HG03097 (cell line): ENCODE measurements around the gene DHCR24.
"Not testable (repeated sequence)": the region's sequence is repeated elsewhere in the genome, so short reads cannot be mapped to it uniquely, and the experiment has no call there.

Experiments
- ATAC-seq: cut with Tn5 transposase; IDR thresholded peaks from one replicate; pipeline ENCODE4 v1.9.1; 2021; ENCODE audit not compliant: unreplicated experiment, low FRiP score

The DHCR24 gene, protein sequence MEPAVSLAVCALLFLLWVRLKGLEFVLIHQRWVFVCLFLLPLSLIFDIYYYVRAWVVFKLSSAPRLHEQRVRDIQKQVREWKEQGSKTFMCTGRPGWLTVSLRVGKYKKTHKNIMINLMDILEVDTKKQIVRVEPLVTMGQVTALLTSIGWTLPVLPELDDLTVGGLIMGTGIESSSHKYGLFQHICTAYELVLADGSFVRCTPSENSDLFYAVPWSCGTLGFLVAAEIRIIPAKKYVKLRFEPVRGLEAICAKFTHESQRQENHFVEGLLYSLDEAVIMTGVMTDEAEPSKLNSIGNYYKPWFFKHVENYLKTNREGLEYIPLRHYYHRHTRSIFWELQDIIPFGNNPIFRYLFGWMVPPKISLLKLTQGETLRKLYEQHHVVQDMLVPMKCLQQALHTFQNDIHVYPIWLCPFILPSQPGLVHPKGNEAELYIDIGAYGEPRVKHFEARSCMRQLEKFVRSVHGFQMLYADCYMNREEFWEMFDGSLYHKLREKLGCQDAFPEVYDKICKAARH

GRCh38 chr1:54886724-54887664 lies at the start of gene DHCR24:
Gene DHCR24, minus strand, starts transcription at chr1:54887195. Its CDS starts 76 bp downstream, at chr1:54887119.
- peak; percentile 89 for ATAC-seq

DNA sequence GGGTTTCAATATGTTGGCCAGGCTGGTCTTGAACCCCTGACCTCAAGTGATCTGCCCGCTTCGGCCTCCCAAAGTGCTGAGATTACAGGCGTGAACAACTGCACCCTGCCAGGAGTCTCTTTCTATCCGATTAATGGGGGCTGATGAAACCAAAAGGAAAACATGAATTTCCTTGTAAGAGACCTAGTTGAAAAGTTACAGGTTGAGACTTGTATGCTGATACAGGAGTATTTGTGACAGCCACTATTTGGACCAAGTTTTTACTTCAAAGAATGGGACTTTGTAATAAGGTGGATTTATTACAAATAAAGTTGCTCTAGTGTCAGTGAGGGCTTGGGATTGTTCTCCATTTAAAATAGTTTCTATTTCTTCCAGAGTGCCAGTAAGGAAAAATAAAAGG lies 49.8 kb upstream of the DHCR24 start:
- no peak for ATAC-seq

DNA sequence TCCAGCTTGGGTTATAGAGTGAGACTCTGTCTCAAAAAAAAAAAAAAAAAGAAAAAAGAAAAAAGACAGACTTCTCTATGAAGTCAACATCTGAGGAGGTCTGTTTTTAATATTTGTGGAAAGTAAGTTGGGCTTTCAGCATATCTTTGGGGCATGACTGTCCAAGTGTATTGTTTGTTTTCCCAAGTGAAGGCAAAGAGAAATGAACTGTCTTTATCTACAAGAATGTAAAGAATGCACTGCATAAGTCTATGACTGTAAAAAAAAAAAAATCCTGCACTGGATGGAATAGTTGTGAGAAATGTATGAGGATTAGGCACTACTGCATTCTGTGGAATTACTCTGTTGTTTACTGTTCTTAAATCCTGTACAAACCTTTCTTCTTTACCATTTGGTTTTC lies 47.9 kb upstream of the DHCR24 start:
- ATAC-seq: no peak

GRCh38 chr1:54934081-54934480 lies 47.1 kb upstream of the DHCR24 start:
- ATAC-seq: not testable (repeated sequence)

DNA sequence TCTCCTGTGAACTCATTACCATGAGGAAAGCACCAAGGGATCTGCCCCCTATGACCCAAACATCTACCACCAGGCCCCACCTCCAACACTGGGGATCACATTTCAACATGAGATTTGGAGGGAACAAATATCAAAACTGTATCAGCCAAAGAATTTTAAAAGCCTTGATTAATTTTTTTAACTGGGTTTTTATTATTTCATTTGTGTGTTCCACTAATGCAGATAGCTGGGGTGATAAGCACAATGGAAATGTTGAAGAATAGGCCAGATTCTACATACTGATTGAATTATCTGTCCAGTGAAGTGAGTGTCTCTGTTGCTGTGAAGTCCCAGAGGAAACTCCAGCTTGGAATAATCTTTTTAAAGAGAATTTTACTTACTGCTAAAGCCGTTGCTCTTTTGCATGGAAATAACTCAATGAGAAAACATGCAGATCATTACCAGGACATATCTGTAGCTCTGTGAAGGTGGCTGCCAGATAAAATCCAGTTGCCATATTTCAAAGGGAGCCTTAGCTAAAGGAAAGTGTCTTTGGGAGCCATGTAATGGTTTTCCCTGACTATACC lies 44.4 kb upstream of the DHCR24 start:
- ATAC-seq: no peak

DNA sequence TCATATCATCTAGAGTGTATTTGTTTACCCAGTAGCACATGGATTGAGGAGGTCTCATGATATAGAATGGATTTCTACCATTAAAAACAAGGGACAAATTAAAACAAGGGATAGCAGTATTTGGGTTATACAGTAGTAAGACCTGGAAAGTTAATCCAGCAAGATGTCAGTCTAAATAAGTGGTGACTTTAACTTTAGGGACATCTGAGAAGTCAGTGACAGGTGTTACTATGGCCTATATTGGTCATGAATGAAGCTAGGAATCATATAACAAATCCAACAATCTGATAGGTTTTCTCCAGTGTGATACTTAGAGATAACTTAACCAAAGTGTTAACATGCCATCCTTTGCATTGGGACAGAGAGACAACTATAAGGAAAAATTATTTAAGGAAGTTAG lies 42.7 kb upstream of the DHCR24 start:
- ATAC-seq: no peak

- ATAC-seq: no peak
These were observed 41.3 kb upstream of the DHCR24 start for GRCh38 chr1:54928327-54928726.

- ATAC-seq: no peak
These were observed 40.7 kb upstream of the DHCR24 start for GRCh38 chr1:54927472-54928240.

- ATAC-seq: no peak
These were observed 40.0 kb upstream of the DHCR24 start for GRCh38 chr1:54926970-54927369.

DNA sequence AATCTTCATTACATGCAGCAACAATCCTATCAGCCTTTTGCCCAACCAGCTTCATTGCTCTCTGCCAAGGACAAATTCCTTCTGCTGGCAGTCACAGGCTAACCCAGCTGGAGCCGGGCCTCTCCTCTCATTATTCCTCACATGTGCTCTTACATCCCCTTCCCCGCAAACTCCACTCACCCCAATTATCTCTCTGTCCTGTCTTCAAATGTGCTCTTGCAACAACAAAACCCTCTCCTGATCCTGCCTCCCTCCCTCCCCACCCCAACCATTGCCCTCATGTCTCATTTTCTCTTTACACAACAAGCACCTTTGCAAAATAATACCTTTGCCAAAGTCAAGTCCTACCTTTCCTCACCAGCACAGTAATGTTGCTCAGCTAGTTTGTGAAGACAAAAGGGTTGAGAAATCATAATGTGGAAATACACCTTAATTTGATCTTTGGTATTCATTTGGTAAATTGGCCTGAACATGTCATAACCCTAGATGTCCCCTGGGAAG lies 36.0 kb upstream of the DHCR24 start:
- no peak for ATAC-seq

DNA sequence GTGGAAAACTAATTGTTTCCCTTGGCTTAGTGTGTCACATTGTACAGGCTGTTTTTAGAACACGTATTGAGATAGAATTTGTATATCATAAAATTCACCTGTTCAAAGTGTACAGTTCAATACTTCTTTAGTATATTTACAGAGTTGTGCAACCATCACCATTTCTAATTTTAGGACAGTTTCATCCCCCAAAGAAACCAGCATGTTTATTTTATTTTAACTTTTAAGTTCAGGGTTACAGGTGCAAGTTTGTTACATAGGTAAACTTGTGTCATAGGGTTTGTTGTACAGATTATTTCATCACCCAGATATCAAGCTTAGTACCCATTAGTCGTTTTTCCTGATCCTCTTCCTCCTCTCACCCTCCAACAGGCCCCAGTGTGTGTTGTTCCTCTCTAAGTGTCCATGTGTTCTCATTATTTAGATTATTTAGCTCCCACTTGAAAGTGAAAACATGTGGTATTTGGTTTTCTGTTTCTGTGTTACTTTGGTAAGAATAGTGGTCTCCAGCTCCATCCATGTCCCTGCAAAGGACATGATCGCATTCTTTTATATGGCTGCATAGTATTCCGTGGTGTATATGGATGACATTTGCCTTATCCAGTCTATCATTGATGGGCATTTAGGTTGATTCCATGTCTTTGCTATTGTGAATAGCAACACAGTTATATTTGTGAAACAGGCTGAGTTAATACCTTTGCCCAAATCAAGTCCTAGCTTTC lies 35.2 kb upstream of the DHCR24 start:
- no peak for ATAC-seq

DNA sequence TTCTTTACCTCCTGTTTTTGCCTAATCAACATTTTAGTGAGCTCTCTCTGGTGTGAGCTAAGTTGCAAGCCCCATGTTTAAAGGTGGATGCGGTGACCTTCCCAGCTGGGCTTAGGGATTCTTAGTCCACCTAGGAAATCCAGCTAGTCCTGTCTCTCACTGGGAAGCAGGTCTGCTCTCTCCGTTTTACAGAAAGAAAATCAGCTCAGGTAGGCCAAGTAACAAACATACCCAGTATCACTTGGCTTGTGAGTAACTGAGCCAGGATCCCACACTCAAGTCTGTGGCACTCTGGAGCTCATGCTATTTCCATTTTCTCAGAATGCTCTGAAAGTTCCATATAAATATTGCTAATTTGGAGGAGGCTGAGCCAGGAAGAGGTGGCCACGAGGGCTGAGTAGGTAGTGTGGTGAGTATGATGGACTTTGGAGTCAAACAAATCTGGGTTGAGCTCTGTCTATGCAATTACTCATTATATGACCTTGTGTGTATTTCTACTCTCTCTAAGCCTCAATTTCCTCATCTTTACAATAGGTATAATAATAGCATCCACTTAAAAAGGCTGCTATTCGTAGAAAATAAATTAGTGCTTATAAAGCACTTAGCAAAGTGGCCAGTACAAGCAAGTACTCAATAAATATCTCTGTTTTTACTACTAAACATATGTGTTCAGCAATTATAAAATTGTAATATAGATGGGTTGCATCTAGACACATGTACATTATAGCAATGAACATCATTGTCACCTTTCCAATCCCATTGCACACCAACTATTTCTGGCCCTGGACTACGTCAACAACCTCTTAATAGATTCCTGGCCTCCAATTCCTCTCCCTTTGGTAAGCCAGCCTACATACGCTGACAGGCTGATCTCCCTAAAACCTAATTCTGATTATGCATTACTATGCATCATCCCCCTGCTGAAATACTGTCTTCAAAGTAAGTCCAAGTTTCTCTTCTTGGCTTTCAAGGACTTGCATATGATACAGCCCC lies 32.7 kb upstream of the DHCR24 start:
- no peak for ATAC-seq

GRCh38 chr1:54911076-54911475 lies 24.1 kb upstream of the DHCR24 start:
- ATAC-seq: not testable (repeated sequence)

DNA sequence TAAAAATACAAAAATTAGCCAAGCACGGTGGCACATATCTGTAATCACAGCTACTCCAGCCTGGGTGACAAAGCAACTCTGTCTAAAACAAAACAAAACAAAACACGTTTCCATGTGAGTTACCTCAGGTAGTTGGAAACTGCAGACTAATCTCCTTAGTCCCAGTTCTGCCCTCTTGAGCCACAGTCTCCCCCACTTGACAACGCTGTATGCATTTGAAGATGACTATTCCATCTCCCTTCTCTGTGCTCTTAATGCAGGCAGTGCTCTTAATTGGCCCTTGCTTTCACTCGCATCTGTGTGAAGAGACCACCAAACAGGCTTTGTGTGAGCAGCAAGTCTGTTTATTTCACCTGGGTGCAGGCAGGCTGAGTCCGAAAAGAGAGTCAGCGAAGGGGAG lies 19.6 kb upstream of the DHCR24 start:
- ATAC-seq: no peak

DNA sequence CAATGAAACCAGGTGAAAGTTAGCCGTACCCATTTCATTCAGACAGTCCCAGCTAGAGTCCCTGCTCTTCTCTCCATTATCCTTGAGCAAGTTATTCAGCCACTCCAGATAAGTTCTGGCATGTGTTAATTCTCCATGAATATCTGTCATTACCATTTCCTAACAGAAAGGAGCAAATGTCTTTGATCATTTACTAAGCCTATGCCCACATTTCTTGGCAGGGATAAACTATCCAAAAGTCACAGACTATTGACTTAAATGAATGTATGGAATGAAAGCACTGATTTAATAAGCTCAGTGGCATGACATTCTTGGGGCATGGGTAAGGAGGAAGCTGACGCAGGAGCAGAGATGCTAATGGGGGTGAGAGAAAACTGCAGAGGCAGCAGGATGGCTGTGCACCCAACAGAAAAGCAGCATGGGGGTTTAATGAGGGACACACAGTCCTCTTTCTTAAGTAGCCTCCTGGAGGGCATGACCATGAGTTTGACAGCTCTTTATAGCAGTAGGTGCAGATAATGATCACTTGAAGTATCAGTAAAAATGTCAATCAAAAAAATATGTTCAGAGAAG lies 17.6 kb upstream of the DHCR24 start:
- no peak for ATAC-seq

GRCh38 chr1:54894271-54894670 lies 7.3 kb upstream of the DHCR24 start:
- ATAC-seq: no peak

GRCh38 chr1:54892586-54892985 lies 5.6 kb upstream of the DHCR24 start:
- no peak for ATAC-seq
